GM19372 (cell line): ENCODE data around the gene OR10G4.
"Not testable (repeated sequence)": the region's sequence is repeated elsewhere in the genome, so short reads cannot be mapped to it uniquely, and the experiment has no call there.

Experiments used
- ATAC-seq: cut with Tn5 transposase; IDR thresholded peaks from one replicate; pipeline ENCODE4 v1.9.1; 2021; ENCODE audit warnings: mild to moderate bottlenecking, low read depth, moderate library complexity; ENCODE audit not compliant: unreplicated experiment

The OR10G4 gene

GRCh38 chr11:124012697-124013096 is at the start of gene OR10G4:
OR10G4 (plus strand) TSS chr11:124012997; CDS start chr11:124015575, 2,578 bp downstream.
- no peak for ATAC-seq

GRCh38 chr11:123973816-123974215 is 39.0 kb upstream of the OR10G4 start:
- ATAC-seq = no peak

GRCh38 chr11:123976770-123977560 is 35.8 kb upstream of the OR10G4 start:
- ATAC-seq = no peak

- no peak for ATAC-seq
Observed at GRCh38 chr11:123977731-123978347, 35.0 kb upstream of the OR10G4 start, which contains the start of gene OR10S1. OR10S1 (minus strand) TSS chr11:123977781; CDS start chr11:123977664, 117 bp downstream.

GRCh38 chr11:123979311-123979710 is 33.5 kb upstream of the OR10G4 start:
- ATAC-seq = no peak

GRCh38 chr11:123995119-123995518 is 17.7 kb upstream of the OR10G4 start, which contains the start of gene OR10G6:
OR10G6 (minus strand) TSS chr11:123995161; CDS start chr11:123995161, 0 bp downstream.
- ATAC-seq = no peak

GRCh38 chr11:124015837-124016236 is 3.0 kb downstream of the OR10G4 start:
- ATAC-seq = not testable (repeated sequence)

- ATAC-seq = no peak
Observed at GRCh38 chr11:124026498-124026897, 13.7 kb downstream of the OR10G4 start, which contains the start of gene OR10G8. OR10G8 (plus strand) TSS chr11:124026798; CDS start chr11:124029623, 2,825 bp downstream.

GRCh38 chr11:124036666-124037065 is 23.9 kb downstream of the OR10G4 start:
- ATAC-seq = no peak

- no peak for ATAC-seq
Observed at GRCh38 chr11:124039557-124039956, 26.8 kb downstream of the OR10G4 start.

GRCh38 chr11:124041254-124041653 is 28.5 kb downstream of the OR10G4 start, which contains the start of gene OR10G7:
OR10G7 (minus strand) TSS chr11:124041325; CDS start chr11:124039001, 2,324 bp downstream.
- no peak for ATAC-seq

GRCh38 chr11:124043420-124043819 is 30.6 kb downstream of the OR10G4 start:
- no peak for ATAC-seq

- ATAC-seq = no peak
Observed at GRCh38 chr11:124050748-124051147, 38.0 kb downstream of the OR10G4 start.

GRCh38 chr11:124052966-124053365 is 40.2 kb downstream of the OR10G4 start:
- ATAC-seq = no peak
